Smooth muscle cell (in vitro differentiated cells): Measurements from ENCODE around the gene ZNF214. TPM values are rescaled to one million over a fixed set of nuclear protein-coding genes. Genes with fewer than 3 reads are reported as not detected.
"Not testable (repeated sequence)": the region's sequence is repeated elsewhere in the genome, so short reads cannot be mapped to it uniquely, and the experiment has no call there.

Source experiments
- DNase-seq: peaks from one replicate; lab custom pipeline; 2025; ENCODE audit not compliant: unreplicated experiment; lab: John Stamatoyannopoulos, UW
- H2AFZ ChIP-seq: fragments of 200-600 bp; sonication (generic); 2 replicates; pipeline ENCODE4 v1.6.0; 2016; ENCODE audit warnings: antibody characterized with exemption, low read depth, mild to moderate bottlenecking
- H3F3A ChIP-seq: fragments of 200-600 bp; sonication (generic); 2 replicates; pipeline ENCODE4 v1.6.0; 2017; ENCODE audit warnings: antibody characterized with exemption, low read depth
- H3K27ac ChIP-seq: fragments of 200-600 bp; sonication (generic); 2 replicates; pipeline ENCODE4 v1.5.1; 2016; ENCODE audit warnings: low read depth, mild to moderate bottlenecking
- H3K27me3 ChIP-seq: fragments of 200-600 bp; sonication (generic); 2 replicates; pipeline ENCODE4 v1.6.1; 2016; ENCODE audit warnings: low read depth, mild to moderate bottlenecking
- H3K36me3 ChIP-seq: fragments of 200-600 bp; sonication (generic); 2 replicates; pipeline ENCODE4 v1.5.1; 2016; ENCODE audit warnings: low read depth
- H3K4me1 ChIP-seq: fragments of 200-600 bp; sonication (generic); 2 replicates; pipeline ENCODE4 v1.5.1; 2016; ENCODE audit warnings: low read depth
- H3K4me2 ChIP-seq: fragments of 200-600 bp; sonication (generic); 2 replicates; pipeline ENCODE4 v1.6.0; 2016; ENCODE audit warnings: mild to moderate bottlenecking
- H3K4me3 ChIP-seq: fragments of 200-600 bp; sonication (generic); 2 replicates; pipeline ENCODE4 v1.5.1; 2016; ENCODE audit warnings: mild to moderate bottlenecking
- H3K79me2 ChIP-seq: fragments of 200-600 bp; sonication (generic); 2 replicates; pipeline ENCODE4 v1.6.0; 2016; ENCODE audit warnings: low read depth, mild to moderate bottlenecking
- H3K9ac ChIP-seq: fragments of 200-600 bp; sonication (generic); 2 replicates; pipeline ENCODE4 v1.6.0; 2016; ENCODE audit warnings: low read depth
- H3K9me3 ChIP-seq: fragments of 200-600 bp; sonication (generic); replicated peaks from 2 replicates; pipeline ENCODE4 v1.5.1; 2016; ENCODE audit warnings: low read depth
- H4K20me1 ChIP-seq: fragments of 200-600 bp; sonication (generic); 2 replicates; pipeline ENCODE4 v1.6.0; 2016; ENCODE audit warnings: low read depth
- whole genome bisulfite sequencing: methylation state at CpG from one replicate; pipeline ENCODE4 v1.1.7; 2016; ENCODE audit warnings: low lambda C conversion rate; 5-methylcytosine and 5-hydroxymethylcytosine counted together
- polyA plus RNA-seq: library from polyadenylated mRNA; unstranded; fragments of >200 nt; fragmentation: Nextera tagmentation; extraction: Ambion mirVana; gene quantifications from 2 replicates; pipeline ENCODE4 v1.2.1, GENCODE V29; 2016
- total RNA-seq: library from RNA; depleted of rRNA; stranded (reverse); fragments of >200 nt; gene quantifications from 2 replicates; pipeline ENCODE4 v1.2.3, GENCODE V29; 2014
- TF ChIP-seq, protein P1 (sequence below): fragments of 200-600 bp; sonication (generic); IDR thresholded peaks from 2 replicates; pipeline ENCODE4 v1.5.1; 2017; ENCODE audit warnings: borderline replicate concordance, mild to moderate bottlenecking, antibody characterized with exemption; ENCODE audit not compliant: insufficient read depth, poor library complexity, severe bottlenecking

ZNF214 gene
- total and polyA plus RNA-seq, 2 experiments from 2014 or later, result 1.8 to 3.5 TPM

GRCh38 chr11:6986487-6986886 is 33.7 kb downstream of the ZNF214 start:
- no peaks in the 10 kb centered on the region for H3K79me2 ChIP-seq
- WGBS, result 86% methylated on average over 1 of the region's 1 CpG
- no peak overlapping the region for H2AFZ ChIP-seq
- no peaks in the 10 kb centered on the region for H4K20me1 ChIP-seq
- TF ChIP-seq, protein P1, sequence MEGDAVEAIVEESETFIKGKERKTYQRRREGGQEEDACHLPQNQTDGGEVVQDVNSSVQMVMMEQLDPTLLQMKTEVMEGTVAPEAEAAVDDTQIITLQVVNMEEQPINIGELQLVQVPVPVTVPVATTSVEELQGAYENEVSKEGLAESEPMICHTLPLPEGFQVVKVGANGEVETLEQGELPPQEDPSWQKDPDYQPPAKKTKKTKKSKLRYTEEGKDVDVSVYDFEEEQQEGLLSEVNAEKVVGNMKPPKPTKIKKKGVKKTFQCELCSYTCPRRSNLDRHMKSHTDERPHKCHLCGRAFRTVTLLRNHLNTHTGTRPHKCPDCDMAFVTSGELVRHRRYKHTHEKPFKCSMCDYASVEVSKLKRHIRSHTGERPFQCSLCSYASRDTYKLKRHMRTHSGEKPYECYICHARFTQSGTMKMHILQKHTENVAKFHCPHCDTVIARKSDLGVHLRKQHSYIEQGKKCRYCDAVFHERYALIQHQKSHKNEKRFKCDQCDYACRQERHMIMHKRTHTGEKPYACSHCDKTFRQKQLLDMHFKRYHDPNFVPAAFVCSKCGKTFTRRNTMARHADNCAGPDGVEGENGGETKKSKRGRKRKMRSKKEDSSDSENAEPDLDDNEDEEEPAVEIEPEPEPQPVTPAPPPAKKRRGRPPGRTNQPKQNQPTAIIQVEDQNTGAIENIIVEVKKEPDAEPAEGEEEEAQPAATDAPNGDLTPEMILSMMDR, result no peak
- DNase-seq, result no peak
- H3F3A ChIP-seq, result peaks cover 2% of the 10 kb centered on the region
- no peak overlapping the region for H3K4me3 ChIP-seq
- H3K27ac ChIP-seq, result no peak overlapping the region
- no peaks in the 10 kb centered on the region for H3K9me3 ChIP-seq
- H3K4me2 ChIP-seq, result no peak overlapping the region
- peaks cover under 1% of the 10 kb centered on the region for H3K4me1 ChIP-seq
- H3K36me3 ChIP-seq, result no peaks in the 10 kb centered on the region
- no peaks in the 10 kb centered on the region for H3K27me3 ChIP-seq
- no peak overlapping the region for H3K9ac ChIP-seq

GRCh38 chr11:6979365-6979764 is 40.8 kb downstream of the ZNF214 start:
- no peak for DNase-seq
- WGBS, result 74% methylated on average over 2 of the region's 2 CpGs

GRCh38 chr11:6969854-6970253 is 50.3 kb downstream of the ZNF214 start:
- not testable (repeated sequence) for H4K20me1 ChIP-seq, H3K27ac ChIP-seq, H3K27me3 ChIP-seq, H3K79me2 ChIP-seq, H3K4me1 ChIP-seq, H3K9ac ChIP-seq, H3K36me3 ChIP-seq, H2AFZ ChIP-seq, H3K4me3 ChIP-seq, DNase-seq, H3F3A ChIP-seq, H3K9me3 ChIP-seq, H3K4me2 ChIP-seq
- 87% methylated on average over 4 of the region's 4 CpGs for WGBS

More at GRCh38 chr11:6979365-6979764, 40.8 kb downstream of the ZNF214 start:
- no peaks in the 10 kb centered on the region for H3K36me3 ChIP-seq
- H3K4me3 ChIP-seq, result no peak overlapping the region
- TF ChIP-seq, protein P1, result no peak
- no peaks in the 10 kb centered on the region for H3K27me3 ChIP-seq
- H3K4me1 ChIP-seq, result no peaks in the 10 kb centered on the region
- H2AFZ ChIP-seq, result no peak overlapping the region
- no peaks in the 10 kb centered on the region for H3K9me3 ChIP-seq
- H3K27ac ChIP-seq, result no peak overlapping the region
- H4K20me1 ChIP-seq, result no peaks in the 10 kb centered on the region
- no peaks in the 10 kb centered on the region for H3F3A ChIP-seq
- H3K79me2 ChIP-seq, result no peaks in the 10 kb centered on the region
- H3K4me2 ChIP-seq, result no peak overlapping the region
- H3K9ac ChIP-seq, result no peak overlapping the region

DNA sequence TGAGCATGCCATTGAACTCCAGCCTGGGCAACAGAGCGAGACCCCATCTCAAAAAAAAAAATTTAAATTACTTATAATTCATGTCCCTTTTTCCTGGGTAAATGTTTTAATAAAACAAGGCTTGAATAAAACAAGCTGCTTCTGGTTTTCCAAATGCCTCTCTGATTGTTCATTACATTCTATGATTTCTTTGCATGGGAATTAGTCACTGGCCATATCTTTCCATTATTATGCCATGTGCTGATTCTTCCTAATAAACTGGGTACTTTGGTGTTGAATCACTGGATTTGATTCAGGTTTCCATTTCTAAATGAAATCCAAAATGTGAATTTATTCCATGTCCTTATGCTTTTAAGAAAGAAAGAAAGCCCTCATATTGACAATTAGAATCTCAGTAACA is 51.3 kb downstream of the ZNF214 start:
- Histone ChIP-seq H3K4me1 (no peaks in the 10 kb centered on the region), H3F3A (no peaks in the 10 kb centered on the region), H3K27me3 (no peaks in the 10 kb centered on the region), H3K9me3 (no peaks in the 10 kb centered on the region), H3K4me2 (no peak overlapping the region), H3K36me3 (no peaks in the 10 kb centered on the region), H3K9ac (no peak overlapping the region), H3K4me3 (no peak overlapping the region), H4K20me1 (no peaks in the 10 kb centered on the region), H3K79me2 (no peaks in the 10 kb centered on the region), H2AFZ (no peak overlapping the region), H3K27ac (no peak overlapping the region)
- 93% methylated on average over 1 of the region's 1 CpG for WGBS
- TF ChIP-seq, protein P1, result no peak
- DNase-seq, result no peak
